ENCODE measurements around the gene SYN1.

DNA sequence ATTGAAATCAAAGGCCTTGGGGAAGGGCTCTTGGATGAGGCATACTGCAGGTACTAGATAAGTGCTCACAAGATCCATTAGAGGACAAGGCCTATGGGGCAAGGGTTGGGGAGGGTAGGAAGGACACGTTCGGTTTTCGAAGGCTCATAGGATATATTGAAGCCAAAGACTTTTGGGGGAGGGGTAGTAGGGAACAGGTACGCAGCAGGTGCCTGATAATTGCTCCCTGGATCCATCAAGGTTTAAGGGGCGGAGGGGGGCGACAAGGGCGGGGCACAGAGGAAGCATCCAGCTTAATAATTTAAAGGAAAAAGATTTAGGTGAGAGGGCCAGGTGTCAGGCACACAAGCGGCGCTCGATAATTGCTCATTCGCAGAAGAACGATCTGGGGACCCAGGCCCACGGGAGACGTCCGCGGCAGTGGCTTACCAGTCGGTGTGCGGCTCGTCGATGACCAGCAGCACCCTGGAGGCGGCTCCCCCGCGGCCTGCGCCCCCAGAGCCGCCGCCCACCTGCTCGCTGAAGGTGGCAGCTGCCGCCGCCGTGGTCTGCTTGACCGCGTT is 653 bp downstream of the SYN1 start:
- TF ChIP-seq, protein P1, sequence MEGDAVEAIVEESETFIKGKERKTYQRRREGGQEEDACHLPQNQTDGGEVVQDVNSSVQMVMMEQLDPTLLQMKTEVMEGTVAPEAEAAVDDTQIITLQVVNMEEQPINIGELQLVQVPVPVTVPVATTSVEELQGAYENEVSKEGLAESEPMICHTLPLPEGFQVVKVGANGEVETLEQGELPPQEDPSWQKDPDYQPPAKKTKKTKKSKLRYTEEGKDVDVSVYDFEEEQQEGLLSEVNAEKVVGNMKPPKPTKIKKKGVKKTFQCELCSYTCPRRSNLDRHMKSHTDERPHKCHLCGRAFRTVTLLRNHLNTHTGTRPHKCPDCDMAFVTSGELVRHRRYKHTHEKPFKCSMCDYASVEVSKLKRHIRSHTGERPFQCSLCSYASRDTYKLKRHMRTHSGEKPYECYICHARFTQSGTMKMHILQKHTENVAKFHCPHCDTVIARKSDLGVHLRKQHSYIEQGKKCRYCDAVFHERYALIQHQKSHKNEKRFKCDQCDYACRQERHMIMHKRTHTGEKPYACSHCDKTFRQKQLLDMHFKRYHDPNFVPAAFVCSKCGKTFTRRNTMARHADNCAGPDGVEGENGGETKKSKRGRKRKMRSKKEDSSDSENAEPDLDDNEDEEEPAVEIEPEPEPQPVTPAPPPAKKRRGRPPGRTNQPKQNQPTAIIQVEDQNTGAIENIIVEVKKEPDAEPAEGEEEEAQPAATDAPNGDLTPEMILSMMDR (IDR thresholded peaks at IDR 0.05; ENCODE audit: insufficient read depth, low read depth, low read length), result no peak
- no peak for TF ChIP-seq EZH2 (IDR thresholded peaks at IDR 0.05; ENCODE audit: insufficient read depth, low read length)
